HepG2 (cell line): ENCODE measurements around the gene STRIP1. TPM values are rescaled to one million over a fixed set of nuclear protein-coding genes. Genes with fewer than 3 reads are reported as not detected.

Source experiments
- ATAC-seq: fragments of 200-7000 bp; cut with Tn5 transposase; 3 replicates; pipeline ENCODE4 v1.9.1; 2020; ENCODE audit warnings: mild to moderate bottlenecking, moderate library complexity
- BruUV-seq: library from RNA; stranded (reverse); fragments of 400-500 nt; replicated peaks from 2 replicates; lab custom pipeline; 2021; lab: Mats Ljungman, UMichigan
- CTCF ChIA-PET: fragments of 300-600 bp; formaldehyde crosslinking; extraction: SDS; loops from one replicate; lab custom pipeline; 2021; ENCODE audit warnings: low total read pairs, inconsistent platforms, low intra/inter-chr PET ratio; lab: Yijun Ruan, JAX
- POLR2A ChIA-PET: fragments of 350-600 bp; sonication (Branson Sonifier 250); formaldehyde crosslinking; loops from one replicate; lab custom pipeline; 2020; ENCODE audit warnings: antibody characterized with exemption, inconsistent platforms; lab: Yijun Ruan, JAX
- DNase-seq: peaks from one replicate; pipeline ENCODE4 v3.0.0-alpha.2; 2015; ENCODE audit warnings: low spot score
- FAIRE-seq: peaks from 3 replicates; lab custom pipeline; 2011; peaks lifted over from hg19 to GRCh38; lab: Jason Lieb, UNC
- H2AFZ ChIP-seq: one replicate; pipeline ENCODE4 v1.6.1; 2011; ENCODE audit warnings: low read length, inconsistent platforms
- H3K27ac ChIP-seq: fragments of 300-600 bp; 3 replicates; pipeline ENCODE4 v1.8.0; 2011; ENCODE audit warnings: mixed run types, mild to moderate bottlenecking, mixed read lengths, low read length, inconsistent platforms; ENCODE audit not compliant: insufficient read depth; ENCODE audit errors: extremely low read length
- H3K27me3 ChIP-seq, 2 experiments: fragments of 200-600 bp in 1 of 2; 2 replicates in 1 of 2; 3 replicates in 1 of 2; pipeline versions ENCODE4 v1.6.0 to v1.8.0; 2011; ENCODE audit warnings: low read length in 2 of 2, mild to moderate bottlenecking in 2 of 2, moderate library complexity in 2 of 2, inconsistent platforms in 1 of 2; ENCODE audit not compliant: insufficient read depth in 2 of 2, control insufficient read depth in 1 of 2
- H3K36me3 ChIP-seq, 2 experiments: fragments of 200-600 bp in 1 of 2; replicated peaks in 1 of 2; 2 replicates in 1 of 2; 3 replicates in 1 of 2; pipeline versions ENCODE4 v1.5.1 to v1.8.0; 2011; ENCODE audit warnings: low read length in 2 of 2, inconsistent platforms in 1 of 2; ENCODE audit not compliant: insufficient read depth in 2 of 2, control insufficient read depth in 1 of 2
- H3K4me1 ChIP-seq: 2 replicates; pipeline ENCODE4 v1.5.1; 2012; ENCODE audit warnings: low read length, inconsistent platforms; ENCODE audit not compliant: insufficient read depth
- H3K4me2 ChIP-seq: 2 replicates; pipeline ENCODE4 v1.6.0; 2011; ENCODE audit warnings: low read depth, low read length, inconsistent platforms
- H3K4me3 ChIP-seq, 3 experiments: fragments of 200-600 bp in 1 of 3; sonication (generic), shearing (Covaris generic) in 1 of 3; replicated peaks in 1 of 3; 2 replicates each; pipeline ENCODE4 v1.5.1; 2011 to 2016; ENCODE audit warnings: low read length in 3 of 3, inconsistent platforms in 2 of 3, low read depth in 2 of 3, mild to moderate bottlenecking in 2 of 3, control low read depth in 1 of 3, mixed read lengths in 1 of 3; ENCODE audit not compliant: insufficient read depth in 1 of 3
- H3K79me2 ChIP-seq: one replicate; pipeline ENCODE4 v1.6.1; 2011; ENCODE audit warnings: low read length, inconsistent platforms; ENCODE audit not compliant: insufficient read depth
- H3K9ac ChIP-seq: 2 replicates; pipeline ENCODE4 v1.6.0; 2011; ENCODE audit warnings: mild to moderate bottlenecking, low read depth, low read length, inconsistent platforms; ENCODE audit not compliant: insufficient read depth
- H3K9me3 ChIP-seq: 2 replicates; pipeline ENCODE4 v1.5.1; 2012; ENCODE audit warnings: mild to moderate bottlenecking, low read length
- H4K20me1 ChIP-seq: 2 replicates; pipeline ENCODE4 v1.6.0; 2011; ENCODE audit warnings: inconsistent platforms, mild to moderate bottlenecking, low read length, moderate library complexity; ENCODE audit not compliant: insufficient read depth
- ATF4 ChIP-seq, 2 experiments: fragments of 450-650 bp in 1 of 2; sonication (generic) in 1 of 2; formaldehyde crosslinking; IDR thresholded peaks; 2 replicates each; pipeline versions ENCODE4 v1.5.0 to v1.8.0; 2020 to 2022; ENCODE audit warnings: mild to moderate bottlenecking in 1 of 2, missing genetic modification reagents in 1 of 2
- HINFP ChIP-seq: sonication (generic); formaldehyde crosslinking; IDR thresholded peaks from 2 replicates; pipeline ENCODE4 v1.4.0; 2020; ENCODE audit warnings: low read depth, mild to moderate bottlenecking, missing genetic modification reagents
- JARID2 ChIP-seq: sonication (generic); formaldehyde crosslinking; IDR thresholded peaks from 2 replicates; pipeline ENCODE4 v1.8.1; 2023; ENCODE audit warnings: missing genetic modification reagents, inconsistent platforms; ENCODE audit not compliant: insufficient replicate concordance
- KLF11 ChIP-seq: IDR thresholded peaks from 2 replicates; pipeline ENCODE4 v1.6.1; 2016; ENCODE audit warnings: missing compliant biosample characterization
- NCOR1 ChIP-seq: fragments of 200-600 bp; sonication (generic); IDR thresholded peaks from 2 replicates; pipeline ENCODE4 v1.7.0; 2017; ENCODE audit warnings: antibody characterized with exemption, low read length, borderline replicate concordance
- NFIC ChIP-seq: IDR thresholded peaks from 2 replicates; pipeline ENCODE4 v1.6.1; 2012; ENCODE audit warnings: mild to moderate bottlenecking, low read length, inconsistent platforms
- NR0B2 ChIP-seq: sonication (generic); formaldehyde crosslinking; IDR thresholded peaks from 2 replicates; pipeline ENCODE4 v1.4.0; 2020; ENCODE audit warnings: mild to moderate bottlenecking, missing genetic modification reagents
- PCBP1 ChIP-seq: fragments of 200-400 bp; formaldehyde crosslinking; IDR thresholded peaks from 2 replicates; pipeline ENCODE4 v1.6.1; 2017; ENCODE audit warnings: mild to moderate bottlenecking, low read depth, low read length, borderline replicate concordance
- PCBP2 ChIP-seq: fragments of 200-400 bp; formaldehyde crosslinking; optimal IDR thresholded peaks from 2 replicates; pipeline ENCODE3; 2018; ENCODE audit warnings: low read length, low read depth; ENCODE audit not compliant: poor library complexity, severe bottlenecking
- REXO4 ChIP-seq: sonication (generic); formaldehyde crosslinking; IDR thresholded peaks from 2 replicates; pipeline ENCODE4 v1.8.0; 2022; ENCODE audit warnings: missing genetic modification reagents, mild to moderate bottlenecking, borderline replicate concordance
- SMAD9 ChIP-seq: sonication (generic); formaldehyde crosslinking; IDR thresholded peaks from 2 replicates; pipeline ENCODE4 v1.5.1; 2020; ENCODE audit warnings: mild to moderate bottlenecking, missing genetic modification reagents
- SRSF1 ChIP-seq: fragments of 200-400 bp; formaldehyde crosslinking; optimal IDR thresholded peaks from 2 replicates; pipeline ENCODE3; 2017; ENCODE audit warnings: mild to moderate bottlenecking, low read depth, low read length, moderate library complexity
- TBP ChIP-seq: sonication (generic); formaldehyde crosslinking; IDR thresholded peaks from 2 replicates; pipeline ENCODE4 v1.5.0; 2020; ENCODE audit warnings: missing genetic modification reagents
- ZBED4 ChIP-seq: sonication (generic); formaldehyde crosslinking; IDR thresholded peaks from 2 replicates; pipeline ENCODE4 v1.4.0; 2020; ENCODE audit warnings: missing genetic modification reagents, borderline replicate concordance
- ZNF256 ChIP-seq: sonication (generic); formaldehyde crosslinking; conservative IDR thresholded peaks from 2 replicates; pipeline ENCODE4 v1.4.0; 2020; ENCODE audit warnings: missing genetic modification reagents
- ZNF335 ChIP-seq: sonication (generic); formaldehyde crosslinking; IDR thresholded peaks from 2 replicates; pipeline ENCODE4 v1.4.0; 2020; ENCODE audit warnings: missing genetic modification reagents
- ZNF703 ChIP-seq: sonication (generic); formaldehyde crosslinking; IDR thresholded peaks from 2 replicates; pipeline ENCODE4 v1.5.1; 2020; ENCODE audit warnings: missing genetic modification reagents, mild to moderate bottlenecking, moderate library complexity, borderline replicate concordance
- ZNF766 ChIP-seq: sonication (generic); formaldehyde crosslinking; IDR thresholded peaks from 2 replicates; pipeline ENCODE4 v1.5.0; 2020; ENCODE audit warnings: missing genetic modification reagents, borderline replicate concordance
- WGBS: methylation state at CpG from one replicate; pipeline ENCODE4 v1.1.6; 2017; ENCODE audit warnings: low lambda C conversion rate; 5-methylcytosine and 5-hydroxymethylcytosine counted together
- in situ Hi-C: cut with HindIII; loops from 2 replicates; pipeline ENCODE4 v1.10.0; 2017; ENCODE audit warnings: low pct_unique_long_range_greater_than_20kb; ENCODE audit not compliant: extremely low pct_ligation_motif_present
- intact Hi-C: fragments of 100-400 bp; cut with micrococcal nuclease; formaldehyde crosslinking; loops from one replicate; pipeline ENCODE4 v1.10.0; 2022; ENCODE audit not compliant: unreplicated experiment
- polyA plus RNA-seq, 8 experiments: library from polyadenylated mRNA; depleted of rRNA in 3 of 8; stranded (reverse) in 7 of 8; unstranded in 1 of 8; fragments of >200 nt; fragmentation: Illumina TruSeq in 4 of 8; extraction: Trizol in 4 of 8; gene quantifications; 2 replicates each; pipeline versions ENCODE4 v1.2.1 to v1.2.3, GENCODE V29; 2011 to 2016; ENCODE audit warnings: low read depth in 4 of 8, missing spikeins in 1 of 8, mixed read lengths in 1 of 8; ENCODE audit not compliant: insufficient read depth in 1 of 8
- total RNA-seq, 5 experiments: library from RNA; depleted of rRNA; stranded (reverse); fragments of >200 nt; fragmentation: Illumina TruSeq; extraction: Trizol; gene quantifications; 2 replicates each; pipeline ENCODE4 v1.2.3, GENCODE V29; 2016; ENCODE audit warnings: low read depth in 1 of 5

Gene STRIP1
- total and polyA plus RNA-seq, 2 of the 13 experiments (the other 11 are each of a cell fraction or from before 2014, with no cell fraction given): 20.9 to 27.9 TPM

- TF ChIP-seq ZBED4 (no peak), HINFP (CRISPR knock-in tag) (no peak)
Measured at GRCh38 chr1:110091791-110092190, 57.4 kb downstream of the STRIP1 start (continued).

GRCh38 chr1:110092991-110093390 is 58.6 kb downstream of the STRIP1 start:
- no peak overlapping the region for H3K4me2 ChIP-seq
- H3K36me3 ChIP-seq: no peaks in the 10 kb centered on the region
- no peak for DNase-seq
- POLR2A ChIA-PET: no interaction called here
- H2AFZ ChIP-seq: no peak overlapping the region
- ATAC-seq: no peak
- CTCF ChIA-PET: no interaction called here
- H3K4me3 ChIP-seq: no peak overlapping the region
- intact Hi-C loops: no loop called here
- H3K9ac ChIP-seq: no peak overlapping the region
- peaks cover 5 to 16% of the 10 kb centered on the region in 2 experiments; a peak in 4 of 5 replicates for H3K27me3 ChIP-seq
- peaks cover 15% of the 10 kb centered on the region for H3K4me1 ChIP-seq
- no TSS peak for BruUV-seq
- H3K27ac ChIP-seq: no peak overlapping the region
- in situ Hi-C loops: no loop called here
- H3K79me2 ChIP-seq: no peaks in the 10 kb centered on the region
- no peak for FAIRE-seq
- no peaks in the 10 kb centered on the region for H3K9me3 ChIP-seq
- H4K20me1 ChIP-seq: no peaks in the 10 kb centered on the region
- 0% methylated on average over 2 of the region's 2 CpGs for WGBS
- TF ChIP-seq ZNF703 (CRISPR knock-in tag) (no peak), TBP (CRISPR knock-in tag) (no peak), JARID2 (no peak), ZNF335 (CRISPR knock-in tag) (no peak), ZNF256 (CRISPR knock-in tag) (no peak), PCBP1 (no peak), ATF4 (CRISPR knock-in tag; IDR thresholded peaks at IDR 0.05) (no peak), SRSF1 (no peak), ZNF766 (CRISPR knock-in tag) (no peak), KLF11 (CRISPR knock-in tag) (no peak), NR0B2 (CRISPR knock-in tag) (no peak), SMAD9 (CRISPR knock-in tag) (no peak), NCOR1 (no peak), REXO4 (CRISPR knock-in tag) (no peak), NFIC (no peak), PCBP2 (no peak)
